B cell (primary cell): Measurements from ENCODE around the gene TFG. TPM values are rescaled to one million over a fixed set of nuclear protein-coding genes. Genes with fewer than 3 reads are reported as not detected.

ENCODE experiments used
- ATAC-seq: fragments of 200-7000 bp; cut with Tn5 transposase; one replicate; pipeline ENCODE4 v1.10.0; 2021; ENCODE audit warnings: low read depth, mild to moderate bottlenecking, moderate number of reproducible peaks, moderate library complexity
- CTCF ChIA-PET: fragments of 350-600 bp; sonication (Branson Sonifier 250); formaldehyde crosslinking; loops from one replicate; lab custom pipeline; 2021; ENCODE audit warnings: antibody characterized with exemption, inconsistent platforms; lab: Charles Lee
- POLR2A ChIA-PET: fragments of 350-600 bp; sonication (Branson Sonifier 250); formaldehyde crosslinking; loops from one replicate; lab custom pipeline; 2021; ENCODE audit warnings: antibody characterized with exemption; lab: Charles Lee
- DNase-seq: peaks from one replicate; pipeline ENCODE4 v3.0.0; 2013
- H2AFZ ChIP-seq: 2 replicates; pipeline ENCODE4 v1.6.1; 2012; ENCODE audit warnings: mild to moderate bottlenecking, low read depth, low read length; ENCODE audit not compliant: insufficient read depth, poor library complexity, severe bottlenecking
- H3K27ac ChIP-seq, 2 donors: 1 replicate in 1 of 2; 2 replicates in 1 of 2; pipeline ENCODE4 v1.5.1; 2012 to 2013; ENCODE audit warnings: low read length in 2 of 2, mild to moderate bottlenecking in 2 of 2, moderate library complexity in 1 of 2
- H3K27me3 ChIP-seq, 4 experiments: fragments of 200-600 bp in 1 of 4; sonication (generic) in 1 of 4; replicated peaks in 1 of 4; 1 replicate in 2 of 4; 2 replicates in 2 of 4; pipeline versions ENCODE4 v1.6.1 to v1.7.0; 2013 to 2016; ENCODE audit warnings: low read length in 3 of 4, mild to moderate bottlenecking in 2 of 4, mixed read lengths in 1 of 4, moderate library complexity in 1 of 4; ENCODE audit not compliant: insufficient read depth in 4 of 4, control insufficient read depth in 3 of 4; ENCODE audit errors: control extremely low read depth in 1 of 4
- H3K36me3 ChIP-seq, 2 experiments: replicated peaks in 1 of 2; 1 replicate in 1 of 2; 2 replicates in 1 of 2; pipeline versions ENCODE4 v1.6.1 to v1.7.1; 2013; ENCODE audit warnings: low read length in 1 of 2; ENCODE audit not compliant: insufficient read depth in 2 of 2, control insufficient read depth in 1 of 2; ENCODE audit errors: control extremely low read depth in 1 of 2, extremely low read depth in 1 of 2
- H3K4me1 ChIP-seq, 2 donors: fragments of 200-600 bp in 1 of 2; sonication (generic) in 1 of 2; 1 replicate in 1 of 2; 2 replicates in 1 of 2; pipeline versions ENCODE4 v1.5.1 to v1.6.1; 2013 to 2017; ENCODE audit warnings: low read length in 2 of 2; ENCODE audit not compliant: control insufficient read depth in 2 of 2, insufficient read depth in 2 of 2
- H3K4me2 ChIP-seq: replicated peaks from 2 replicates; pipeline ENCODE3; 2012; ENCODE audit warnings: mild to moderate bottlenecking, low read depth, low read length; ENCODE audit not compliant: poor library complexity, severe bottlenecking
- H3K4me3 ChIP-seq, 5 experiments: fragments of 200-600 bp in 1 of 5; sonication (generic) in 1 of 5; 1 replicate in 3 of 5; 2 replicates in 2 of 5; pipeline versions ENCODE4 v1.5.1 to v1.7.0; 2011 to 2016; ENCODE audit warnings: low read length in 4 of 5, mild to moderate bottlenecking in 4 of 5, low read depth in 2 of 5, control low read depth in 1 of 5, moderate library complexity in 1 of 5; ENCODE audit not compliant: insufficient read depth in 1 of 5; ENCODE audit errors: control extremely low read depth in 1 of 5, extremely low read depth in 1 of 5
- H3K79me2 ChIP-seq: fragments of 200-600 bp; sonication (generic); one replicate; pipeline ENCODE4 v1.6.0; 2016; ENCODE audit warnings: low read length; ENCODE audit not compliant: control insufficient read depth, insufficient read depth
- H3K9ac ChIP-seq: fragments of 200-600 bp; sonication (generic); 2 replicates; pipeline ENCODE4 v1.6.1; 2017; ENCODE audit warnings: mild to moderate bottlenecking, low read length, moderate library complexity
- H3K9me3 ChIP-seq, 3 donors: one replicate each; pipeline versions ENCODE4 v1.6.1 to v1.7.1; 2013; ENCODE audit warnings: low read length in 2 of 3; ENCODE audit not compliant: control insufficient read depth in 2 of 3, insufficient read depth in 1 of 3; ENCODE audit errors: control extremely low read depth in 1 of 3
- H4K20me1 ChIP-seq: 2 replicates; pipeline ENCODE4 v1.6.0; 2012; ENCODE audit warnings: mild to moderate bottlenecking, low read length; ENCODE audit not compliant: insufficient read depth, control insufficient read depth, poor library complexity, severe bottlenecking
- H3K27ac Mint-ChIP-seq: one replicate; pipeline ENCODE4 v1.8.0; 2021; ENCODE audit warnings: mixed read lengths
- H3K27me3 Mint-ChIP-seq: one replicate; pipeline ENCODE4 v1.8.0; 2021; ENCODE audit warnings: mixed read lengths
- H3K4me1 Mint-ChIP-seq: one replicate; pipeline ENCODE4 v1.8.0; 2021; ENCODE audit warnings: mixed read lengths
- H3K4me3 Mint-ChIP-seq: one replicate; pipeline ENCODE4 v1.8.0; 2021; ENCODE audit warnings: mixed read lengths
- H3K9me3 Mint-ChIP-seq: one replicate; pipeline ENCODE4 v1.8.0; 2022; ENCODE audit warnings: mixed read lengths; ENCODE audit not compliant: insufficient read depth
- CTCF ChIP-seq: fragments of 200-600 bp; IDR thresholded peaks from one replicate; pipeline ENCODE4 v1.8.0; 2022; ENCODE audit warnings: antibody characterized with exemption, mild to moderate bottlenecking
- EZH2 ChIP-seq: IDR thresholded peaks from 2 replicates; pipeline ENCODE4 v1.6.1; 2012; ENCODE audit warnings: borderline replicate concordance, low read depth, mild to moderate bottlenecking, moderate library complexity, low read length; ENCODE audit not compliant: insufficient read depth, poor library complexity, severe bottlenecking
- WGBS: methylation state at CpG from one replicate; pipeline ENCODE4 v1.1.5; 2013; ENCODE audit warnings: missing lambda C conversion rate; ENCODE audit not compliant: insufficient coverage; 5-methylcytosine and 5-hydroxymethylcytosine counted together
- intact Hi-C: fragments of 100-400 bp; cut with micrococcal nuclease; formaldehyde crosslinking; loops from one replicate; pipeline ENCODE4 v1.10.0; 2022
- polyA plus RNA-seq: library from polyadenylated mRNA; depleted of rRNA; stranded (reverse); fragments of >200 nt; gene quantifications from 2 replicates; pipeline ENCODE4 v1.2.3, GENCODE V29; 2012
- total RNA-seq, 2 donors: library from RNA; stranded (reverse); fragments of 120-200 nt in 1 of 2; gene quantifications; 1 replicate in 1 of 2; 2 replicates in 1 of 2; pipeline versions ENCODE4 v1.2.3 to v1.2.4, GENCODE V29; 2013 to 2022

TFG gene
- total and polyA plus RNA-seq, 2 donors (not counting 1 experiment from before 2014, with no cell fraction given) = 40.3 to 44.0 TPM

- TF ChIP-seq CTCF = no peak
- no peak for TF ChIP-seq EZH2
- Histone ChIP-seq H2AFZ (no peak overlapping the region), H3K27me3 (no peaks in the 10 kb centered on the region), H3K4me1 (no peaks in the 10 kb centered on the region), H3K9ac (no peak overlapping the region), H3K4me3 (no peak overlapping the region), H4K20me1 (no peaks in the 10 kb centered on the region), H3K4me2 (no peak overlapping the region), H3K27ac (no peak overlapping the region), H3K79me2 (no peaks in the 10 kb centered on the region), H3K9me3 (no peaks in the 10 kb centered on the region), H3K36me3 (no peaks in the 10 kb centered on the region)
- no peak for DNase-seq
- H3K4me3 Mint-ChIP-seq = no peak overlapping the region
- WGBS = no CpG with 5 or more reads among the region's 3 CpGs
- ChIA-PET CTCF (no interaction called here), POLR2A (no interaction called here)
- no peak for ATAC-seq
- H3K27ac Mint-ChIP-seq = no peak overlapping the region
- no peaks in the 10 kb centered on the region for H3K27me3 Mint-ChIP-seq
- no peaks in the 10 kb centered on the region for H3K9me3 Mint-ChIP-seq
- intact Hi-C loops = no loop called here
- H3K4me1 Mint-ChIP-seq = no peaks in the 10 kb centered on the region
Measured at GRCh38 chr3:100782906-100783305, 73.6 kb downstream of the TFG start.

- CTCF ChIA-PET = no interaction called here
- no CpG with 5 or more reads among the region's 3 CpGs for WGBS
Measured at GRCh38 chr3:100783619-100784018, 74.3 kb downstream of the TFG start.

More at GRCh38 chr3:100783619-100784018, 74.3 kb downstream of the TFG start:
- Histone ChIP-seq H3K27ac (no peak overlapping the region), H3K9me3 (no peaks in the 10 kb centered on the region), H3K9ac (no peak overlapping the region), H3K36me3 (no peaks in the 10 kb centered on the region), H3K4me3 (no peak overlapping the region), H3K4me1 (no peaks in the 10 kb centered on the region), H2AFZ (no peak overlapping the region), H4K20me1 (no peaks in the 10 kb centered on the region), H3K79me2 (no peaks in the 10 kb centered on the region), H3K27me3 (no peaks in the 10 kb centered on the region), H3K4me2 (no peak overlapping the region)
- Mint-ChIP-seq H3K9me3 (no peaks in the 10 kb centered on the region), H3K4me1 (no peaks in the 10 kb centered on the region), H3K27ac (no peak overlapping the region), H3K27me3 (no peaks in the 10 kb centered on the region), H3K4me3 (no peak overlapping the region)
- intact Hi-C loops = no loop called here
- POLR2A ChIA-PET = no interaction called here
- TF ChIP-seq EZH2 (no peak), CTCF (no peak)
- no peak for ATAC-seq
- DNase-seq = no peak
